HS-5 (cell line): ENCODE data around the gene UNKL.
"Not testable (repeated sequence)": the region's sequence is repeated elsewhere in the genome, so short reads cannot be mapped to it uniquely, and the experiment has no call there.

Experiments used
- DNase-seq: peaks from one replicate; pipeline ENCODE4 v3.0.0-alpha.2; 2012; ENCODE audit warnings: low read depth

Gene UNKL

DNA sequence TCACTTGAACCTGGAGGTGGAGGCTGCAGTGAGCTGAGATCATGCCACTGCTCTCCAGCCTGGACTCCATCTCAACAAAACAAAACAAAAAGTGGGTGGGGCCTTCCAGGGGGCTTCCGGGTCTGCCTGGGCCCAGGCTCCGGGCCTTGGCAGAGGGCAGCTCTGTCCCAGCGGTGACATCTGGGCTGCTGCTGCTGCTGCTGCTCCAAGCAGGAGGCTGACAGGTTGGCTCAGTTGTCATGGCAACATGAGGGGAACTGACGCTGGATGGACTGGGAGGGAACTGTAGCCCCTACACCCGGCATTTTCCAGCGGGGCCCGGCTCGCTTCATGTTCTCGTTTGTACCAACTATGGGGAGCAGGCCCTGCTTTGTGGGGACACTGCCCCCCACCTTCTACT, 77.0 kb downstream of the UNKL start:
- no peak for DNase-seq

DNA sequence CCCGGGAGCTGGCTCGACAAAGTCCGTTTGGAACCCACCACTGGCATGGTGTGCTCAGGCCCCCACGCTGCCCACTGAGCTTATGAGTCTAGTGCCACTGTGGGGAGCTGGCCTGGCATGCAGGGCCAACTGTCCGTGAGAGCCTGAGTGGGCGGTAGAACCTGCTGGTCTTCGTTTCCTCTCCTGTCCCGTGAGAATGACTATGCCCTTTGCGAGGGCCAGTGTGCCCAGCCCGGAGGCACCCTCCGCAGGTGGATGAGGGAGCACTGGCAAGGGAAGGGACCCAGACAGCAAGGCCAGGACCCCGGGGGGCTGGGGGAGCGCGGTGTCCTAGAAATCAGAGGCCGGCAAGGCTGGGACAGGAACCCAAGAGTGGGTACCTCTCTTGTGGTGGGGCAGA, 77.9 kb downstream of the UNKL start:
- DNase-seq, result no peak

DNA sequence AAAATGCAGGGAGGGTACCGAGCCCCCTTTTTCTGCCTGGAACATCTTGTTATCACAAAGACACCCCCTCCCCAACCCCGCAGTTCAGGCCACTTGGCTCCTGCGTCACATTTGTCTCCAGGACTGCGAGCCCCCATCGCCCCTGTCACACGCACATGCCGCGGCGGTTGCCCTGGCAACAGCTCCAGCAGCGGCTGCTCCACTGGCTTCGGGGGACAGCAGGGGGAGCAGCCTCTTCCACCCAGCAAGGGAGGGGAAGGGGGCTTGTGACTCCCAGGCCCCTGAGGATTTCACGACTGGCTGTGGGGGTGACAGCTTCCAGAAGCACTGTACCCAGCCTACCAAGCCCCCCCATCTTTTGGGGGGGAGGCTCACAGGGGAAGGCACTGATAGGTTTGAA, 78.5 kb downstream of the UNKL start:
- no peak for DNase-seq

DNA sequence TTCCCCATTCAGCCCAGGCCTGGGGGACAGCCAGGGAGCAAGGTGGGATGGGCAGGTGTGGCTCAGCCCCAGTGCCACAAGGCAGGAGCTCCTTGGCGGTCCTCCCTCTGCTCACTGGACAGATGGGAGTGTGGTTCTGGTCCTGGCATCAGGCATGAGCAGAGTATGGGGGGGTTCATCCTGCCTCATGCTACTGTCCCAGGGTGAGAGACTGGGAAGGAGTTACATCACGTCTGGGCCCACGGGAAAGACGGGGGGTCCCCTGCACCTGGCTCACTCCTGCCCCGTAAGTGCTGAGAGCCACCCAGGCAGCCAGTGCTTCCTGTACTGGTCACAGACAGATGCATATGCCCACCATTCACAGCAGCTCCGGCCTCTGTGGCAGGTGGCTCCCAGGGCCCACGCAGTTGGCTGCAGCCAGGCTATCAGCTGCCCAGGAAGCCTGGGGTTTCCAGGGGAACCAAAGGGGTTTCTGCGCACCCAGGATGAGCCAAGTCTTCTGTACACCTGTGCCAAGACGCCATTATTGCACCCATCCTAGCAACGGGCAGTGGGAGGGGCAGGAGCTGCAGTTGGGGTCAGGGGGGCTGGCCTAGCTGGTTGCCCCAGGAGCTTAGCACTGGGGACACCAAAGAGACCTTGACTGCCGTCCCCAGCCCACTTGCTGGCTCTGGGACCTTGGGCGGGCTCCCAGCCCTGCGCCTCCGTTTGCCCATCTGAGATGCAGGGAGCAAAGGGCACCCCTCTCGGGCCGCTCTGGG, 79.1 kb downstream of the UNKL start:
- no peak for DNase-seq

DNA sequence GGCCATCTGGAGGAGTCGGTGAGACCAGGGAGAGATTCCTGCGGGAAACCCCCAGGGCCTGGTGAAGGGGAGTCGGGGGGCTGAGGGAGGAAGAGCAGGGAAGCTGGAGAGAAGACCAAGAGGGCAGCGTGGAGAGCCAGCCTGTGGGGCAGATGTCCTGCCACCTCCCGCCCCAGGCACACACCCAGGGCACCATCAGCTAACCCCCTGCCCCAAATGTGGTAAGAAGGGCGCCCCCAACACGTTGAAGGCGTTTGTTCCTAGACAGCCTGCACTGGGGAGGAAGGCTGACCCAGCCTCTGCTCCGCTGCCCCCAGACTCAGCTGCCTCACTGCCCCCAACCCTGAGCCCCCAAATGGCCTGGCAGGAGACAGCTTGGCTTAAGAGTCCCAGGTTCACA, 79.8 kb downstream of the UNKL start:
- no peak for DNase-seq

DNA sequence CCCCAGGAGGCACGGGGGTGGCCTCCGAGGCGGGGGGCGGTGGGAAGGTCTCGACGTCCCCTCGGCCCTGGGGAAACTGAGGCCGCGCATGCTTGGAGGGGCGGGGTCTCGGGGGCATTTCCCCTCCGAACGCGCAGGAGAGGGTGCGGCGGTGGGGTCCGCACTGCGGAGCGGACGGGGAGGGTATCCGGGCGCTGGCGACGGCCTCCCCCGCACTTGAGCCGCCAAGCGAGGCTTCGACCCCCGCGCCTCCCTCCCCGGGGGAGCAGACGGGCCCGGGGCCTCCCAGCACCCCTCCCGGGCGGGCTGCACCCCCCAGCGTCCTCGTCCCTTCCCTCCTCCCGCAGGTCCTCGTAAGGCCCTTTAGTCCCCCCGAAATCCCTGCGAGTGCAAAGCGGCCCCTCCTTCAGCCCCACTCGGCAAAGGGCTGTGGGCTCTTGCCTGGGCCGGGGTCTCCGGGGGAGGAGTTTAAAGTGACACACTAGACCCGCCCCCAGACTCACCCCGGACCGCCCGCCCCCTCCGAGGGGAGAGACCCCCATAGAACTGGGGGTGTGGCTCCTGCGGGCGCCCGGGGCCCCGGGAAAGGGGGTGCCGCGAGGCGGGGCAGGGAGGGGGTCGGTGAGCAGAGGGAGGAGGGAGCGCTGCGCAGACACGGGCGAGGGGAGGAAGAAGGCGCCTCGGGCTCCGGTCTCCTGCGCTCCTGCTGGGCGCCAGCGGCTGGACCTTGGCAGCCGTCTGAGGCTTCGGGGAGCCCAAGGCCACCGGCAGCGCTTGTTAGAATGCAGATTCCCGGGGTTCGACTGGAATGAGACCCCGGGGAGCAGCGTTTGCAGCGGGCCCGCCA, 80.4 kb downstream of the UNKL start:
- no peak for DNase-seq

DNA sequence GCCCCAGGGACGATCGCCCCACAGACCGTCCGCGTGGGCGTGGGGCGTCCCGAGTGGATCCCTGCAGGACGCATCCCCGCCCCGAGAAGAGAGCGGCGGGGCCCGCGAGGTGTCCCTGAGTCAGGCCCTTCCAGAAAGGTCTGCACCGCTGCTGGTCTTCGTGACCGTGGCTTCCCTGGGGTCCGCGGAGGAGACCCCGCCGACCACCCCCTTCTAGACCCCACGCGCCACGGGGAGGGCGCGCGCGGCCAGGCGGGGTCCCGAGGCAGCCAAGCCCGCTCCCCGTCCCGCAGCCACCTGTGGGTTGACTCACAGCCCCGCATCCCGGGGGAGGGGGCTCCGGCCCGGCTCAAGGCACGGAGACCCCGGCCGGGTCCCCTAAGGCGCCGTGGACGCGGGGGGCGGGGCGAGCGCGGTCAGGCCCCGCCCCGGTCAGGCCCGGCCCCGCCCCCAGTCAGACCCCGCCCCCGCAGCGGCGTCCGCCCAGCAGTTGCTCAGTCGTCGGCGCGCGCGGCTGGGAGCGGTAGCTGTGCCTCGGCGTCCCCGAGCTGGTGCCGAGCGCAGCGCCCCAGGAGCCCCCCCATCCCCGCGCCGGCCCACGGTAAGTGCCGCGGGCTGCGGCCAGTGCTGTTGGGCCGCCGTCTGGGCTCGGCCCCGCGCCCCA, 81.2 kb downstream of the UNKL start, which contains the start of gene BAIAP3:
TSS of gene BAIAP3 (plus strand) at position 497 of the 664 bp plus-strand sequence. CDS start 4,905 bp downstream, outside the sequence.
- no peak for DNase-seq

DNA sequence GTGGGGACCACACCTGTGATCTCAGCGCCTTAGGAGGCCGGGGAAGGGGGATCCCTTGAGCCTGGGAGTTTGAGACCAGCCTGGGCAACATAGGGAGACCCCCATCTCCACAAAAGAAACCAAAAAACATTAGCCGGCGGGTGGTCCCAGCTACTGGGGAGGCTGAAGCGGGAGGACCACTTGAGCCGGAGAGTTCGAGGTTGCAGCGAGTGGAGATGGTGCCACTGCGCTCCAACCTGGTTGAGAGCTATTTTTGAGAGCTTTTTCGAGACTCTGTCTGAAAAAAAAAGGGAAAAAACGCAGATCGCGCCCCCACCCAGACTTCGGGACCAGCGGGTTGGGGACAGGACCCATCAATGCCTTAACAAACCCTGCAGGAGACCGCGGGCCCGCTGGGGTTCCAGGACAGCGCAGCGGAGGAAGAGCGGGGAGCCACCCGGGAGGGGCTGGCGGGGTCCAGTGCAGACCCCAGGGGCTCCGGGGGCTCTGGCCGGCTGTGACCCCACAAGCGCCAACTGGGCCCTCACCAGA, 81.8 kb downstream of the UNKL start:
- no peak for DNase-seq

DNA sequence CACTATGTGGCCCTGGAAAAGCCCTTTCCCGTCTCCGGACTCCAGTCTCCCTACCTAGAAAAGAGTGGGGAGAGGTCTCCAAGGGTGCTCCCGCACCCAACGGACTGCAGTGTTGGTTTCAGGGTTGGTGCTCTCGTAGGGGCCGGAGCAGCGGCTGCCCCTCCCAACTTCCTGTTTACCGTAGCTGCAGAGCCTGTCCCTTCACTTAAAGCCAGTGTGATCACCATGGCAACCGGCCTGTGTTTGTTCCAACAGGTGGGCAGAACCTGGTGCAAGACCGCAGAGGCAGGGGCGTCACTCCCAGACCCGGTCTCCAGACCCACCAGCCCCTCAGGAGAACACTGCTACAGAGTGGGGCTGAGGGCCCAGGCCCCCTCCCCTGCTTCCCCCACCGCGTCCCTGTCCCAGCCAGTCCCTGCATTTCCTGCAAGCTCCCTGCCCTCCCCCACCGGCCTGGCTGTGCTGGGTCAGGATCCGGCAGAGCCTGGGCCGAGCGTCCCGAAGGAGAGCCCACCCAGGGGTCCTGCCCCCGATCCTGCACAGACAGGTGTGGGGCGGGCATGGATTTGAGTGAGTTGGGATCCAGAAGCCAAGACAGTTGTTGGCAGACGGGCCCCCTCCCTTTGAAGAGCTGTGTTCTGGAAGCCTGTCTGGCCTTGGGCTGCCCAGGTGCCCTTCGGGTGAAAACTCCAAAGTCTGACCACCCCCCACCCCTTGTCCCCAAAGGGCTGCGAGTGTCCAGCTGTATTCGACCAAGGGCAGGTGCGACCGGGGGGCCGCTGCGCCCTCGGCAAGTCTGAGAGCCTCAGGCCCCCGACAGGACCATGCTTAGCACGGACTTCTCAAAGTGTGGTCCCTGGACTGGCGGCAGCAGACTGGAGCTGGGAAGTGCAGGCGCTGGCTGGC, 82.5 kb downstream of the UNKL start:
- DNase-seq, result no peak

DNA sequence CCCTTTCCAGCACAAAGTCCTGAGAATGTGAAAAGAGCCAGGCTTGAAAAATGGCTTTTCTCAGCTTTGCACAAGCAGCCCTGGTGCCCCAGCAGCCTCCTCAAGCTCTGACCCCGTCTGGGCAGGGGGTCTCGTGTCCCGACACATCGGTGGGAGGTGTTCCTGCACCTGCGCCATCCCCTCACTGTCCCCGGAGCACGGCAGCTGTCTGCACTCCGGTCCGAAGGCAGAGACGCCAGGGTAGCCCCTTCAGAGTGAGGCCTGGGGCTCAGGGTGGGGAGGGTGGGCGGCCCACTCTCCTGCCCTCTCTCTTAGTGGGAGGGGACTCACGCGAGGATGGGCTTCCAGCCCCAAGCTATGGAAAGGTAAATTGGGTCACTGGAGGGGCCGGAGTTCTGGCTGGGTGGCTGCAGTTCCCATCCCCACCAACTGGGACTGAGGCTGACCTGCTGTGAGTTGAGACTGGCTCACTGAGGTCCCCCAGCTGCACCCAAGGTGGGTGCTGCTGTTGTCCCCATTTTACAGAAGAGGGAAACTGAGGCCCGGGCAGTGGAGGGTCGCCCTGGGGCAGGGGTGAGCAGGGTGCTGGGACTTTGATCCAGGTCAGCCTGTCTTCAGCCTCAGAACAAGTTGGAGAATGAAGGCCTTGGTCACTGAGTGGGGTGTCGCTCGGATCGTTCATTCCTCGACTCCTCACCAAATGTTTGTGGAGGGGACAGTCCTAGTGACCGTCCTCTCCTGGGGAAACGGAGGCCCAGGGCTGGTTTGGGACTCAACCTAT, 83.4 kb downstream of the UNKL start:
- no peak for DNase-seq

DNA sequence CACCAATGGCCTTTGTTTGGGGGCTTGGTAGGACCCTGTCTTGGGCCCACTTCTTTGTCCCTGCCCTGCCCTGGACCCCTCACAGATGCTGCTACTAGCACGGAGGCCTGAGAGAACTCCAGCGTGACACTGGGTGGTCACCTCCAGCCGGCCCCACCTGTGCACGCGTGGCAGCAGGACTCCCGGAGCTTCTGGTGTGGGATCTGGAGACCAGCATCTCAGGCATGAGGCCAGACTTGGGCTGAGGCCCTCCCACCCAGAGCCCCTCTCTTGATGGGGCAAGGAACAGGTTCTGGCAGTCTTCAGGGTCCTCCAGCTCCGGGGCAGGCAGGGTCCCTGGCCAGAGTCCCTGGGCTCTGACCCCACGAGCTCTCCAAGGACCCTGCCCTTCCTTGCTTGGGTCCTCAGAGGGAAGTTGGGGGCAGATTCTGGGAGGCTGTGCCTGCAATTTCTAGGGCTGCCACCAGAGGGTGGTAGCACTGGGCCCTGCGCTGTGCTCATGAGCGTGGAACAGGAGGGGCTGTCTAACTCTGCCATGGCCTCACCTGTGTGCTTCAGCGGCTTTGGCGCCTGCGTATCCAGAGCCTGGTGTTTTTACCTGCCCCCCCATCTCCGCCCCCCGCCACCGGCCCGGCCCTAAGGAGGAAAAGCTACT, 84.1 kb downstream of the UNKL start:
- no peak for DNase-seq

DNA sequence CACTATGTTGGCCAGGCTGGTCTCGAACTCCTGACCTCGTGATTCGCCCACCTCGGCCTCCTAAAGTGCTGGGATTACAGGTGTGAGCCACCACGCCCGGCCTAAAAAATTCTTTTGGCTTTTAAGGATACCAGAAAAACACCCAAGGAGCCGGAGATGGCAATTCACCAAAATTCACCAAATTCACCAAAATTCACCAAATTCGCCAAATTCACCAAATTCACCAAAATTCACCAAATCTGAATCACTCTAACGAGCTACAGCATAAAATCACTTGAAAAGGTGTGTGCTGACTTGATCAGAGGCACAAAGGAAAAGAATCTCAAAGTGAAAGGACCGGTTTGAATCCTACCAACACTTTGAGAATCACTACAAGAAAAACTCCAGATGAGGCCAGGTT, 85.5 kb downstream of the UNKL start:
- not testable (repeated sequence) for DNase-seq

DNA sequence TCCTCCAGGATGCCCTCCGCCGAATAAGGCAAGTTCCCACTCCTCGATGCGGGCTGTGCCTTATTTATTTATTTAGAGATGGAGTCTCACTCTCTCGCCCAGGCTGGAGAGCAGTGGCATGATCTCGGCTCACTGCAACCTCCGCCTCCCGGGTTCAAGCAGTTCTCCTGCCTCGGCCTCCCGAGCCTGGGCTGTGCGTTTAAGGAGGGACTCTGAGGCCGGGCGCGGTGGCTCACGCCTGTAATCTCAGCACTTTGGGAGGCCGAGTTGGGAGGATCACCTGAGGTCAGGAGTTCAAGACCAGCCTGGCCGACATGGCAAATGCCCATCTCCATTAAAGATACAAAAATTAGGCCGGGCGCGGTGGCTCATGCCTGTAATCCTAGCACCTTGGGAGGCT, 86.4 kb downstream of the UNKL start:
- not testable (repeated sequence) for DNase-seq

DNA sequence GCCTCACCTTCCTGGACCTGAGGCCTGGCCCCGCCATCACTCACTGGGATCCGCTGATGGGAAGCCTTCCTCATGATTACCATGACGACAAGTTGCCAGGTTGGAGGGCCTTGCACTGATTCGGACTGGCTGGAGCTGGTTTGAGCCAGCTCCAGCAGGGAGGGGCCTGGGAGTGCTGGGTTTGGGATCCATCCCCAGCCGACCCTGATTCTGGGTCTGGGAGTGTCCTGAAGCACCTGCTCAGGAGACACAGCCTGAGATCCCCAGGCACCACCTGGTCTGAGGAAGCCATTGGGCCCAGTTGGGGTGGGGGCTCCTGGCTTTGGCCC, 86.9 kb downstream of the UNKL start:
- no peak for DNase-seq

DNA sequence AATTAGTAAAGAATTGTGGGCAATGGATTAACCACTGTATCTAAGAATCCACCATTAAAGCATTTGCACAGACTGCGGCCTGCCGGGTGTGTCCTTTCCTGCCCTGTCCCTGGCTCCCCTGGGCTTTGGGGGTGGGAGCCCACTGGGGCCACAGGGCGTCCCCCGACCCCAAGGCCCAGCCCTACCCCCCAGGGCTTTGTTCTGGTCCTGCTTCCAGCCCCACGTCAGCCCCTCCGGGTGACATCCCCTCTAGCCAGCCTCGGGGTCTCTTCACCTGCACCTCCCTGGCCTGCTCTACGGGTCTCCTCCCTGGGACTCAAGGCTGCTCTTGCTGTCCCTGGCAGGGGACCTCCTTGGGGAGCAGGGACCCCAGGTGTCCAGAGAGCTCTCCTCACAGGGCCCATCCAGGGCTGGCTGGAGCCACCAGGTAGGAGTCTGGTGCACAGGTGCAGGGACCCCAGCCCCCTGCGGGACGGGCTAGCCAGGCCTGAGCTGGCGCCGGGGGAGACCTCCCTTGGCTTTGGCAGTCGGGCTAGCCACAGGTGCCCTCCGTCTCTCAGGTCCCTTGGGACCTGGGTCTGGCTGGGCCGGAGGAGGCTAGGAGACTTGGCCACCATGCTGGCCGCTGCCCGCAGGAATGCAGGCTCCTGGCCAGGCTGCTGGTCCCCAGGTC, 87.4 kb downstream of the UNKL start:
- DNase-seq, result no peak

DNA sequence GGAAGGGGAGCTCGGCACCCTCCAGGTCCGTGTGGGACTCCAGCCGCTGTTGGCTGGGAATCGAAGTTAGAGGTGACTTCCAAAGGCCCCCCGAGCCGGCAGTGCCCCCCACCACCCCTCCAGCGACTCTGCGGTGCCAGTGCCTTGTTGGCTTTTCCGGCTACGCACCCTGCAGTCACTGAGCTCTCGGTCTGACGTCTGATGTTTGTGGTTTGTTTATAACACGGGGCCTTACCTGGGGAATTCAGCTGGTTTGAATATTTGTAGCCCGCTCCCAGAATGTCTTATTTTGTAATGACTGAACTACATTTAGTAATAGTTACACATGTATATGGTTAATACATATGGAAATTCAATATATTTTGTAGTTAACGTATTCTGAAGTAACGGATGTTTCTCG, 88.1 kb downstream of the UNKL start:
- no peak for DNase-seq

DNA sequence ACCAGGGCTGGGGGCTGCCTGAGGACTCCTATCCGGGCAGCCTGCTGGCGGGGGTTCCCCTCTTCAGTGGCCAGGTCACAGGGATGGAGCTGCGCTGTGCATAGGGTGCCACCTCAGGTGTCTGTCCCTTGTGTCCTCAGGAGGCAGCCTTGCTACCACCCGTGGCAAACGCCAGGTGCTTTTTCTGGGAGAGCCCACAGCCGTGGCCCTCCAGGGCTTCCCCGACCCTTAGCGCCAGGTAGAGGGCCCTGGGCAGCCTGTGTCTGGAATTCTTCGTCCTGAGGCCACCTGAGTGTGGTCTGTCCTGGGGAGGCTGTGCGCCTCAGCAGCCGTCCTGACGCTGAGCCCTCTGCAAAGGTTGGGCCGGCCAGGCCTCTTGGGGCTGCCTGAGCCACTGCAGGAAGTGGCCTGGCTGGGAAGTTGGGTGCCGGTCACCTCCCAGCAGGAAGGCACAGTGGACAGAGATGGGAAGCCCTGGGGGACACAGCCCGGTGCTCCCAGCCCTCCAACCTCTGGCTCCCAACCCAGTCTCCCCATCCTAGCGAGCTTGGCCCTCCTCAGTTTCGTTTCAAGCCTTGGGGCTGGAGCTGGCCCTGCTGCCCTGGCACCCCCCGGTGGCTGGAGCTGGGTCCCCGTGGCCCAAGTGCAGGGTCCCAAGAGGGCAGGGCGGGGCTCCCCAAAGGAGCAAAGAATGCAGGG, 88.7 kb downstream of the UNKL start:
- no peak for DNase-seq

DNA sequence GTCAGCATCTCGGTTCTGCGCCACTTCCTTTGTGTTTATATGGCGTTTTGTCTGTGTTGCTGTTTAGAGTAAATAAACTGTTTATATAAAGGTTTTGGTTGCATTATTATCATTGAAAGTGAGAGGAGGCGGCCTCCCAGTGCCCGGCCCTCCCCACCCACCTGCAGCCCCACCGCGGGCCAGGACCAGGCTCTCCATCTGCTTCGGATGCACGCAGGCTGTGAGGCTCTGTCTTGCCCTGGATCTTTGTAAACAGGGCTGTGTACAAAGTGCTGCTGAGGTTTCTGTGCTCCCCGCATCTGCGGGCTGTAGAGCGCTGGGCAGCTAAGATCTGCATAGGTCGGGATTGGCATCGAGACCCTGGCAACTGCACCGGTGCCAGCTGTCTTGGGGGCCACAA, 89.2 kb downstream of the UNKL start:
- DNase-seq, result no peak

DNA sequence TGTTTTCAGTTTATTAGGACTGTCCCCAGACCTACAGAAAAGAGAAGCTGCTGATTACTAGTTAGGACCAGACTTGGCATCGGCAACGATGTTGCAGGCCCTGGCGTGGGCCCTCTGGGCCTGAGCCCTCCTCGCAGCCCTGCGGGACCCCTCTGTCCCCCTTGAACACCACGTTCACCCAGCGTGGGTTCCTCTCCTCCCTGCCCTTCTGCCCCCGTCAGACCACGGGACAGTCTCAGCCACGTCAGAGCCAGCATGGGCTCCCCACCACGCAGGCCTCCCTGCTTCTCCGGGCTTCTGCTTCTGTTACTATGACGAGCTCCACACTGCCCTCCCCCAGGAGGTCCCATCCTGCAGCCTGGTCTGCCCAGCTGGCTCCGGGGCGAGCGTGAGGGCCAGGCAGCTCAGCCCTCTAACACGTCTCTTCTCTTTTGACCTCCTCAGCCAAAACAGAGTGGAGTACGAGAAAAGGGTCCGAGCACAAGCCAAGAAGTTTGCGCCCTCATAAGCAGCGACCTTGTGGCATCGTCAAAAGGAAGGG, 90.1 kb downstream of the UNKL start:
- no peak for DNase-seq
